Stimulated activated naive CD4-positive, alpha-beta T cell treated with Interleukin-2 at 50 U/mL for 16 hours (primary cell): ENCODE results near the gene TGM3.
"Not testable (repeated sequence)": the region's sequence is repeated elsewhere in the genome, so short reads cannot be mapped to it uniquely, and the experiment has no call there.

Experiments used
- DNase-seq: peaks from one replicate; lab custom pipeline; 2025; lab: John Stamatoyannopoulos, UW

Gene TGM3, protein sequence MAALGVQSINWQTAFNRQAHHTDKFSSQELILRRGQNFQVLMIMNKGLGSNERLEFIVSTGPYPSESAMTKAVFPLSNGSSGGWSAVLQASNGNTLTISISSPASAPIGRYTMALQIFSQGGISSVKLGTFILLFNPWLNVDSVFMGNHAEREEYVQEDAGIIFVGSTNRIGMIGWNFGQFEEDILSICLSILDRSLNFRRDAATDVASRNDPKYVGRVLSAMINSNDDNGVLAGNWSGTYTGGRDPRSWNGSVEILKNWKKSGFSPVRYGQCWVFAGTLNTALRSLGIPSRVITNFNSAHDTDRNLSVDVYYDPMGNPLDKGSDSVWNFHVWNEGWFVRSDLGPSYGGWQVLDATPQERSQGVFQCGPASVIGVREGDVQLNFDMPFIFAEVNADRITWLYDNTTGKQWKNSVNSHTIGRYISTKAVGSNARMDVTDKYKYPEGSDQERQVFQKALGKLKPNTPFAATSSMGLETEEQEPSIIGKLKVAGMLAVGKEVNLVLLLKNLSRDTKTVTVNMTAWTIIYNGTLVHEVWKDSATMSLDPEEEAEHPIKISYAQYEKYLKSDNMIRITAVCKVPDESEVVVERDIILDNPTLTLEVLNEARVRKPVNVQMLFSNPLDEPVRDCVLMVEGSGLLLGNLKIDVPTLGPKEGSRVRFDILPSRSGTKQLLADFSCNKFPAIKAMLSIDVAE

DNA sequence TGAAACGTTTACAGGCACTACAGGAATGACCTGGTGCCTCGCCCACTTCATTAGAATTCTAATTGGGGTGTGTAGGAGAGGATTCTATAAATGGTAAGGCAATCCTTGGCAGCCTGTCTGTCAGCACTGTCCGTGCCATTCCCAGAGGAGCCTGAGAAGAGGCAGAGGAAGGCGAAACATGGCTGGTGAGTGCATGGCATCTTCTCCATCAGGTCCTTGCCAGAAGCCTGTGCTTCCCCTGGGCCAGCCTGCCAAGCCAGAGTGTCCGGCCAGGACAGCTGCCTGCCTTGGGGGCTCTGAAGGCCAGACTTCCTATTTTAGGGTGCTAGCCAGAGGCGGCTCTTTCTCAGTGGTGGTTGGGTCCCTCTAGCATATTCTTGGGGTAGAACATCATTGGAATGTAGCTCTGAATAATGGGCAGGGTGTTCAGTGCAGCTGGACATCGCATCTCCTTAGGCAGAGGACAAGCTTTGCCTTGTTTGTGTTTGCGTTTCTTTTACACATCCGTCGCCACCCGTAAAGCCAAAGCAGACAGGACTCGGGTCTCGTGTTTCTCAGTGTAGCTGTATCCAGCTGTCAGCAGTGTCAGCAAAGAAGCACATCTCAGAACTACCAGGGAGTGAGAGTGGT, at the start of gene TGM3:
TSS of gene TGM3 (plus strand) at position 116 of the 630 bp plus-strand sequence. CDS start at position 179, 63 bp downstream.
- no peak for DNase-seq

DNA sequence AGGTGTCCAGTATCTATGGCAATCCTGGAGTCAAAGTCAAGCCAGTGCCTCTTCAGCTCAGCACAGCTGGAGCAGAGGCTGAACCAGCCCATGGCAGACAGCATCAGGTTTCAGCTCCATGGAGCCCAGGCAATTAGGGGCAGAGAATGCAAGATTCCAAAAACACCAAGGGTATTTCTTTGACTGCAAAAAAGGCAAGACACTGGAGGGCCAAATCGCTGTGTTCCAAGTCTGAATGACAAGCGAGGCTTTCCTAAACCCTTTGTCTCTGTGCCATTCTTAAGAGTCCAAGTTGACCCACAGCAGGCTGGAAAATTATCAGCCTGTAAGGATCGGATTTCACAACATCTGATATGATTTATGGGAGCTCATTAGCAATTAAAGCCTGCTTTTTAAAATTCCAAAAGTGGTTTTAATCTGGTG, 49.7 kb upstream of the TGM3 start:
- no peak for DNase-seq

DNA sequence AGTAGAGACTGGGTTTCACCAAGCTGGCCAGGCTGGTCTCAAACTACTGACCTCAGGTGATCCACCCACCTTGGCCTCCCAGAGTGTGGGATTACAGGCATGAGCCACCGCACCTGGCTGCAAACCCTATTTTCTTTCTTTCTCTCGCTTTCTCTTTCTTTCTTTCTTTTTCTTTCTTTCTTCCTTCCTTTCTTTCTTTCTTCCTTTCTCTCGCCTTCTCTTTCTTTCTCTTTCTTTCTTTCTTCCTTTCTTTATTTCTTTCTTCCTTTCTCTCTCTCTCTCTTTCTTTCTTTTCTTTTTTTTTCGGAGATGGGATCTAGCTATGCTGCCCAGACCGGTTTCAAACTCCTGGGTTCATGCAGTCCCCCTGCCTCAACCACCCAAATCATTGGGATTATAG, 47.0 kb upstream of the TGM3 start:
- no peak for DNase-seq

DNA sequence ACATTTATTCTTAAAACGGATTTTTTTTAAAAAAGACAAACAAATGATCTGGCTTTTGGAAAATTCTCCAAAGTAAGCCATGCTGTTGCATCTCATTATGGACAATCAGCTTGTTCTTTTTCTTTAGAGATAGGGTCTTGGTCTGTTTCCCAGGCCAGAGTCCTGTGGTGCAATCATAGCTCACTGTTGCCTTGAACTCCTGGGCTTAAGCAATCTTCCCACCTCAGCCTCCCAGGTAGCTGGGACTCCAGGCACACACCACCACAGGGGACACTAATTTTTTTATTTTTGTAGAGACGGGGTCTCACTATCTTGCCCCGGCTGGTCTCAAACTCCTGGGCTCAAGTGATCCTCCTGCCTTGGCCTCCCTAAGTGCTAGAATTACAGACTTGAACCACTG, 45.9 kb upstream of the TGM3 start:
- no peak for DNase-seq

DNA sequence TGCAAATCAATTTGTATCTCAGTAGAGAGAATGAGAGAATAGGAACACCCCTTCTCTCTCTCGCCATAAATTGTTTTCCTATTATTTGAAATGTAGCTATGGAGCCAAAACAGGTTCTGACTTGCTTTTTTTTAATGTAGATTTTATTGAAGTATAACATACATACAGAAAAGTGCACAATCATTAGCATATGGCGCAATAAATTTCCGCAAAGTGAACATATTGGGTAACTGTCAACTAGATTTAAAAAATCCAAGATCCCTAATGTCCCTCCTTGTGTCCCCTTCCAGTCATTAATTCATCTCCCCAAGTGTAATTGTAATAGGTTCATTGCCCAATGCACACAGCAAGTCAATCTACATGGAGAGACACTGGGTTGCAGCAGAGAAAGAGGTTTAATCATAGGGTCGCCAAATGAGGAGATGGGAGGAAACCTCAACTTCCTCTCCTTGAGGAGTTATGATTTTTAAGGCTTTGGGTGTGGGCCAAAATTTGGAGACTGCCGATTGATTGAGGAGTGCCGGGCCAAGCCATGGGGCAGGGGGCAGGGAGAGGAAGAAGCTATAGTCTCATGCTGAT, 43.3 kb upstream of the TGM3 start:
- no peak for DNase-seq

DNA sequence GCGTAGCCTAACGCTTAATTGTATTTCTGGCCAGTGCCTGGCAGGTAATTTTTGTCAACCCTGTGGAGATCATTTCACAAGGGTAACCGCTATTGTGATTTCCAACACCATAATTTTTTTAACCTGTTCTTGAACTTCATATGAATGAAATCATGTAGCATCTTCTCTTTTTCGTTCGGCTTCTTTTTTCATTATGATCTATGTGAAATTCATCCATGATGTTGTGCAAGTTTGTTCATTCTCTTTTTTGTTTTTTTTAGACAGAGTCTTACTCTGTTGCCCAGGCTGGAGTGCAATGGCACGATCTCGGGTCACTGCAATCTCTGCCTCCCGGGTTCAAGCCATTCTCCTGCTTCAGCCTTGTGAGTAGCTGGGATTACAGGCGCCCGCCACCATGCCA, 42.5 kb upstream of the TGM3 start:
- DNase-seq: no peak

DNA sequence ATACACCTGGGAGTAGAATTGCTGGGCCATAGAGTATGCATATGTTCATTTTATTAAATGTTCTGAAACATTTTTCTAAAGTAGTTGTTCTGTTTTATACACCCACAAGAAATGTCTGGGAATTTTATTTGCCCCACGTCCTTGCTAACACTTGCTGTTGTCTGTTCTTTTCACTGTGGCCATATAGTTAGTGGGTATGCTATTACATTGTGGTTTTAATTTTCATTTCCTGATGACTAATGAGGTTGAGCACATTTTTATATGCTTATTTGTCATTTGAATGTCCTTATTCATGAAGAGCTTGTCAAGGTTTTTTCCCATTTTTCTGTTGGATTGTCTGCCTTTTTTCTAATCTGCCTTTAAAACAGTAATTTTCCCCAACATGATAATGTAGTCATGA, 41.5 kb upstream of the TGM3 start:
- DNase-seq: no peak

DNA sequence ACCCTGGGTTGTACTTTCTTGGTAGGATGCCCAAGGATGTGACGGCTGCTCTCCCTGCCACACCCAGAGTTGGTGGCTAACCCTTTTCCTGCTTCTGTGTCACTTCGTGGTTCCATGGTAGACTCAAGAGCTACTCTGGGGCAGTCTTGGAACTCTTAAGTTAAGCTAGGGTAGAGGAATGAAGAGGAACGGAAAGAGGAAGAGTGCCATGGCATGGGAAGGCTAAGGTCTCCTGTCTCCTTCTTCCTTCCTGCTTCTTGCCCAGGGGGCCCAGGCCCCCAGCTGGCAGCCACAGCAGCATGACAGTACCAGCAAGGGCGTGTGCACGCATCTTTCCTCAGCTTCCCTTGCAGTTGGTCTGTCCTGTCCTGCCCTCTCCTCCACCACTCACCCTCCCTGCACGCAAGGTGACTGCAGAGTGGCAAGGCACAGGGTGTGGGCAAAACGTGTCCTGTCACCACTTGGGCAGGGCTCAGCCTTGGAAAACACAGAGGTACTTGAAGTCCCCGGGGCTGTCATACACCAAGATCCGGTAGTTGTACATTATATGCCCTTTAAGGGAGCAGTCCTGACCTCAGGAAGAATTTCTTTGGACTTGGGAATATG, 39.8 kb upstream of the TGM3 start:
- DNase-seq: no peak

DNA sequence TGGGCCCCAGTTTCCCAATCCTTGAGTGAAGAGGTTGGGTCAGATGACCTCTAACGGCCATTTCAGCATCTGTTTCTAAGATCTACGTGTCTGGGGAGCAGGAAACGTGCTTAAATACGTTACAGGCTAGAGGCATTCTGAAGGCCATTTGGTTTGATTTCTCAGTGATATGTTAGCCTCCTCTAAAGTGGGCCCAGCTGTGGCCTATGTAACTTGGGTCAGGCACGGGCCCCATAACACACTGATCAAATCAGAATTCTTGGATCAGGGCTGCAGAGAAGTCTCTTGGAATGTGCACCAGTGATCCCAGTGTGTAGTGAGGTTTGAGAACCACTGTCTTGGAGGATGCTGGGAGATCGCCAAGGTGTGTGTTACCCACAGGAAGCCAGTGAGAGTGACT, 36.1 kb upstream of the TGM3 start:
- no peak for DNase-seq

DNA sequence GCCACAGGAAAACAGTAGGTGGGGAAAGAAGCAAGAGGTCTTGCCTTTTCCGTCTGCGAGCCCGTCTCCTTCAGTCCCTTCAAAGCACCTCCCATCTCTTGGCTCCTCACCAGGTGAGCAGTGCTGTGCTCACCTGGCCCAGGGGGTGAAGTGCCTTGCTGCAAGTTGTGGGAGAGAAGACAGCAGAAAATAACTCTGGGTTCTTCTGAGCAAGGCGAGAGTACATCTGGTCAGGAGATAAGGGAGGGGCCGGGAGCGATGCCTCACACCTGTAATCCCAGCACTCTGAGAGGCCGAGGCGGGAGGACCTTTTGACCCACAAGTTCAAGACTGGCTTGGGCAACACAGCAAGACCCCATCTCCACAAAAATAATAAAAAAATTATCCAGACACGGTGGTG, 35.6 kb upstream of the TGM3 start:
- no peak for DNase-seq

DNA sequence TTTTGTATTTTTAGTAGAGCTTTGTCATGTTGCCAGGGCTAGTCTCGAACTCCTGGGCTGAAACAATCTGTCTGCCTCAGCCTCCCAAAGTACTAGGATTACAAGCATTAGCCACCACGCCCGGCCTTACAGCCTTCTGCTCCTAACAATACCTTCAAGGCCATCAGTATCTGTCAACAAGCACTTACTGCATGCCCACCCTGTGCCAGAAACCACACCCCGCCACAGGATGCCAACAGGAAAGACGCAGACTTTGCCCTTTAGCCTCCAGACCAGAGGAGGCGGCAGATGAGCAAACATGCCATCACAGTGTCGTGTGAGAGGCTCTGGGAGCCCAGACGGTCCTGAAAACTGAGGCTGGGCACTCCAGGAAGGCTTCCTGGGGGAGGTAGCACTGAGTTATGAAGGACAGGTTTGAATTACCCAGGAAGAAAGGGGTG, 34.7 kb upstream of the TGM3 start:
- no peak for DNase-seq

DNA sequence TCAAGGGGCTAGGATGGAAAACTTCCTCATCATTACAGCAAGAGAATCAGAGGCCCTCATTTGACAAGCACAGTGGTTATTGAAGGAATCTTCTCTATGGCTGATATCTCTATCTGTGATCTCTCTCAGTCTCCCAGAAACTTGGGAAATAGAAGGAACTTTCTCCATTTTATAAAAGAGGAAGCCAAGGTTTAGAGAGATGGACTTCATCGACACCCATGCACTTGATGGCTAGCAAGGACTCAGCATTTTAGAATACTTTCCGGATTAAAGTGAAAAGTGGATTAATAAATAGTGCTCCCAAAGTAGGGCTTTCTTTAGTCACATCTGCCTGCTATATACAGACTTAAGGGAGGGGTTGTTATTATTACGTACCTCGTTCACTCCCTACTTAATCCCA, 34.2 kb upstream of the TGM3 start:
- no peak for DNase-seq

DNA sequence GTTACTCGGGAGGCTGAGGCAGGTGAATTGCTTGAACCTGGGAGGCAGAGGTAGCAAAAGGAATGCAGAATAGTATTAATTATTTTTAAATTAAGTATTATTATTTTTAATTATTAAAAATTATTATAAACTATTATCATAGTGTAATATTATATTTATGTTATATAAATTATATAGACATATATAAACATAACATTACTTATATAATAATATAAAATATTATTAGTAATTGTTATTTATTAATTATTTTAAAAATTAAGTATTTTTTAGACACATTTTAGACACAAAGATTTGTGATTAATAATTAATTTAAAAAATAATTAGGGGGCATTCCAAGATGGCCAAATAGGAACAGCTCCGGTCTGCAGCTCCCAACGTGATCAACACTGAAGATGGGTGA, 31.7 kb upstream of the TGM3 start:
- no peak for DNase-seq

DNA sequence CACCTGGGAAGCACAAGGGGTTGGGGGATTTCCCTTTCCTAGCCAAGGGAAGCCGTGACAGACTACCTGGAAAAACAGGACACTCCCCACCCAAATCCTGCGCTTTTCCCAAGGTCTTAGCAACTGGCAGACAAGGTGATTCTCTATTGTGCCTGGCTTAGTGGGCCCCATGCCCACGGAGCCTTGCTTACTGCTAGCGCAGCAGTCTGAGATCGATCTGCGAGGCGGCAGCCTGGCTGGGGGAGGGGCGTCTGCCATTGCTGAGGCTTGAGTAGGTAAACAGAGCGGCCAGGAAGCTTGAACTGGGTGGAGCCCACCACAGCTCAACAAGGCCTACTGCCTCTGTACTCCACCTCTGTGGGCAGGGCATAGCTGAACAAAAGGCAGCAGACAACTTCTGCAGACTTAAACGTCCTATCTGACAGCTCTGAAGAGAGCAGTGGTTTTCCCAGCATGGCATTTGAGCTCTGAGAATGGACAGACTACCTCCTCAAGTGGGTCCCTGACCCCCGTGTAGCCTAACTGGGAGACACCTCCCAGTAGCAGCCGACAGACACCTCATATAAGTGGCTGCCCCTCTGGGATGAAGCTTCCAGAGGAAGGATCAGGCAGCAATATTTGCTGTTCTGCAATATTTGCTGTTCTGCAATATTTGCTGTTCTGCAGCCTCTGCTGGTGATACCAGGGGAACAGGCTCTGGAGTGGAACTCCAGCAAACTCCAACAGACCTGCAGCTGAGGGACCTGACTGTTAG, 31.0 kb upstream of the TGM3 start:
- DNase-seq: not testable (repeated sequence)

DNA sequence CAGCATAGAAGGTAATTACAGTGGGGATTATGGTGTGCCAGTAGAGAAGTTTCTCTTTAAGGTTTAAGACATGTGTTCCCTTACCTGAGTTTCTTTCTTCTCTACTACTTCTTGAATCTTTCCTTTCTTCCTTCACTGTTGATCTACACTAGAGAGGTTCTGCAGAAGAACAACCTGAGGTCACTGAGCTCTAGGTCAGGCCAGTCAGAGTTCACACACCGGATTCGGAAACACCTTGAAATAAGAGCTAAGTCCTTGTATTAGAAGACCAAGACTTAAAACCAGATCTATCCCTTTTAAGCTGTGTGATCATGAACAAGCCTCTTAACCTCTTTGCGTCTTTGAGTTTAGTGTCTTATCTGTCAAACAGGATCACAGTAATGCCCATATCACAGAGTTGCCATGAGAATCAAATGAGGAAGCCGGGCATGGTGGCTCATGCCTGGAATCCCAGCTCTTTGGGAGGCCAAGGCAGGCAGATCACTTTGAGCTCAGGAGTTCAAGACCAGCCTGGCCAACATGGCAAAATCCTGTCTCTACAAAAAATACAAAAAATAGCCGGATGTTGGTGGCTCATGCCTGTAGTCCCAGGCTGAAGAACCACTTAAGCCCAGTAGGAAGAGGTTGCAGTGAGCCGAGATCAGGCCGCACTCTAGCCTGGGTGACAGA, 22.0 kb upstream of the TGM3 start:
- DNase-seq: no peak

DNA sequence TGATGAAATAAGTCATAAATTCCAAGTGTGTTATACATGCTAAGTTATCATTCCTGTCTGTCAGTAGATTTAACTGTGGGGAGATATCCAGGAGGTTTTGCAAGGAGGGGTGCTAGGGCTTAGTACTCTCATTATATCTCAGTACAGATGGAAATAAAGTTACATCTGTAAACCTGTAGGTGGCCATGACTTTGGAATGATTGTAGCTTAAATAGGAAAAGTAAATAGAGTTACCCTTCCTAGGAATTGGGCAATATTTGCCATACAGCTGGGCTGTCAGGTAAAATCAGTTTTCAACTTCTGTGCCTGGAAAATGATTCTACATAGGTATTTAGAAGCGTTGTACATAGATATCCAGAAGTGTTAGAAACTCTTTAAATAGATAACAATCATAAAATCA, 19.8 kb upstream of the TGM3 start:
- no peak for DNase-seq

DNA sequence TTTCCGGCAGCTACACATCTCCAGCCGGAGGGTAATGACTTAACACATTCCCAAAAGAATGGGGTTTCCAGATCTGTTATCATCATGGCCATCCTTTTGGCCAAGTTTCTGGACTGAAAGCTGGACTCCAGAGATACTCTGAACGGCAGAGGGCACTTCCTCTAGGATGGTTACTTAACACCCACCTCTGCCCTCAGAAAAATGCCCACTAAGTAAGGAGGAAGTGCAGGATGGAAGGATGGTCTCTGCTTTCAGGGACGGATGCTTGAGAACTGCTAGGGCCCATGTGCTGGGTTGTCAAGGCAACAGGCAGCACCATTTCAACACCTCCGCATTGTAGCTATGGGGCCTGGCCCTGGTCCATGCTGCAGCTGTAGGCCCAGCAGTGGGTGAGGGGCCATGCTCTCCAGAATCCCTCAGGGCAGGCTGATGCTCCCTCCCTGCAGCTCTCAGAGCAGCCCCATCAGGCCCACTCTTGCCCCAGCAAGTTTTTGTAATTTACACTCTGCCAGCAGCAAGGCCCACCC, 16.5 kb upstream of the TGM3 start:
- no peak for DNase-seq

DNA sequence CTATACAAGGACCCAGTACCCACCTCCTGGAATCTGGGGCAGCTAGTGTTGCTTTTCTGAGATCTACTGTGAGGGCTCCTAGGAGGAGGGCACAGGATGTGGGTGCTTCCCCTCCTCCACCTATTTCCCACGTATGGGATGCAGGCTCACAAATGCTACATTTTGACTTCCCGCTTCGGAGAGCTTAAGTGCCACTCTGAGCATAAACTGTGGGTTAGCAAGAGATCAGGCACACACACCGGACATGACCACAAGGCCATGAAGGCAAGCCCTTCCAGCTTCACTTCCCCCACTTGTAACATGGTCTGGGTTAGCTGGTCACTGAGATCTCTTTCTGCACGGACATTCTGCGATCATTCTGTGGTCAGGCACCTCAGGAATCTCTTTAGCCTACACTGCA, 15.7 kb upstream of the TGM3 start:
- DNase-seq: no peak

DNA sequence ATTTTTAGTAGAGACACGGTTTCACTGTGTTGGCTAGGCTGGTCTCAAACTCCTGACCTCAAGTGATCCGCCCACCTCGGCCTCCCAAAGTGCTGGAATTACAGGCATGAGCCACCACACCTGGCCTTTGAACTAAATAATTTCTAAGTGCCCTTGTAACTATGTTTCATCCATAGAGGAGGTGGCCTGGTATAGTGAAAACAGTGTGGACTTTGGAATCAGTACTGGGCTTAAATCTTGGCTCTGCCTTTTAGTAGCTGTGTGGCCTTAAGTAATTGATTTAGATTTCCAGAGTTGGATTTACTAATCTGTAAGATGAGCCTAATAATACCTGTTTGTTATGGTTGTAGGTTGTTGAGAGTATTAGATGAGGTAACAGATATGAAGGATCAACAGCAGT, 14.2 kb upstream of the TGM3 start:
- no peak for DNase-seq

DNA sequence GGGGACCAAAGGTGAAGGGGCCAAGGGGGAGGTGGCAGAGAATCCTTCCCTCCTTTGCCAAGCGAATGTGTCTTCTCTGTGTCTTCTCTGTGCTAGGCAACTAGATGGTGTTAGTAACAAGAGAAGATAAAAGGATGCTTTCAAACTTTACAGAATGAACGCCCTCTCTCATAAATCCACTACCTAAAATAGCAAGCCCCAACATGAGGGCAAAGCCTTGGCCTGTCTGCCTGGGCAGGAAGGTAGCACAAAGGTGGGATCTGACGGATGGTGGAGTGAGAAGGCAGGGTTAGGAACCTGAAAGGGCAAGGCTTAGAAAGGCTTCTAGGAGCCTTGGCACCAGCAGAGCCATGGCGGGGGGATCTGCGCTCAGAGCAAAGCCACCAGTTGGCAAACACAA, 13.6 kb upstream of the TGM3 start:
- DNase-seq: no peak
